HG02610 (cell line): ENCODE data around the gene CHRNE.
"Not testable (repeated sequence)": the region's sequence is repeated elsewhere in the genome, so short reads cannot be mapped to it uniquely, and the experiment has no call there.

Experiments
- ATAC-seq: cut with Tn5 transposase; IDR thresholded peaks from one replicate; pipeline ENCODE4 v1.9.1; 2021; ENCODE audit warnings: mild to moderate bottlenecking, moderate library complexity; ENCODE audit not compliant: unreplicated experiment

Gene CHRNE

GRCh38 chr17:4908301-4908700 is 5.4 kb upstream of the CHRNE start:
- ATAC-seq: no peak

- not testable (repeated sequence) for ATAC-seq
Measured at GRCh38 chr17:4906642-4907041, 3.7 kb upstream of the CHRNE start.

GRCh38 chr17:4902540-4902939 is 358 bp downstream of the CHRNE start:
- ATAC-seq: no peak

GRCh38 chr17:4901648-4902344 is 1.1 kb downstream of the CHRNE start:
- ATAC-seq: no peak

- ATAC-seq: no peak
Measured at GRCh38 chr17:4901108-4901647, 1.7 kb downstream of the CHRNE start.

GRCh38 chr17:4900231-4901107 is 2.4 kb downstream of the CHRNE start:
- ATAC-seq: no peak

GRCh38 chr17:4899341-4900230 is 3.3 kb downstream of the CHRNE start, which contains the start of gene C17orf107:
Gene C17orf107, plus strand, starts transcription at chr17:4899536. Its CDS starts 227 bp downstream, at chr17:4899763.
- ATAC-seq: no peak

GRCh38 chr17:4898927-4899326 is 4.0 kb downstream of the CHRNE start:
- ATAC-seq: no peak

- ATAC-seq: no peak
Measured at GRCh38 chr17:4898351-4898750, 4.5 kb downstream of the CHRNE start.

GRCh38 chr17:4897785-4898184 is 5.1 kb downstream of the CHRNE start:
- no peak for ATAC-seq

- ATAC-seq: no peak
Measured at GRCh38 chr17:4897198-4897687, 5.7 kb downstream of the CHRNE start.

- ATAC-seq: no peak
Measured at GRCh38 chr17:4896332-4897197, 6.3 kb downstream of the CHRNE start.

- no peak for ATAC-seq
Measured at GRCh38 chr17:4895657-4896331, 7.1 kb downstream of the CHRNE start.

GRCh38 chr17:4895121-4895520 is 7.8 kb downstream of the CHRNE start:
- ATAC-seq: no peak

- ATAC-seq: no peak
Measured at GRCh38 chr17:4893721-4894560, 9.0 kb downstream of the CHRNE start.

GRCh38 chr17:4893272-4893671 is 9.6 kb downstream of the CHRNE start:
- no peak for ATAC-seq

- ATAC-seq: no peak
Measured at GRCh38 chr17:4892499-4893221, 10.2 kb downstream of the CHRNE start.
